Fibroblast of skin of abdomen (primary cell): ENCODE results near the gene GRIP1.
"Not testable (repeated sequence)": the region's sequence is repeated elsewhere in the genome, so short reads cannot be mapped to it uniquely, and the experiment has no call there.

Experiments used
- DNase-seq: peaks from one replicate; pipeline ENCODE4 v3.0.0-alpha.2; 2013

Gene GRIP1

GRCh38 chr12:66531766-66532165, 147.1 kb downstream of the GRIP1 start:
- no peak for DNase-seq

GRCh38 chr12:66529934-66530333, 148.9 kb downstream of the GRIP1 start:
- no peak for DNase-seq

GRCh38 chr12:66516561-66516960, 162.3 kb downstream of the GRIP1 start:
- no peak for DNase-seq

- DNase-seq, result peak; percentile 66
Observed at GRCh38 chr12:66516133-66516532, 162.7 kb downstream of the GRIP1 start.

GRCh38 chr12:66514581-66514980, 164.3 kb downstream of the GRIP1 start:
- DNase-seq, result peak; percentile 78

- DNase-seq, result no peak
Observed at GRCh38 chr12:66508025-66508424, 170.9 kb downstream of the GRIP1 start.

- no peak for DNase-seq
Observed at GRCh38 chr12:66503746-66504145, 175.1 kb downstream of the GRIP1 start.

GRCh38 chr12:66502911-66503310, 176.0 kb downstream of the GRIP1 start:
- DNase-seq, result no peak

- DNase-seq, result no peak
Observed at GRCh38 chr12:66500841-66501240, 178.0 kb downstream of the GRIP1 start.

- no peak for DNase-seq
Observed at GRCh38 chr12:66500091-66500490, 178.8 kb downstream of the GRIP1 start.

- DNase-seq, result no peak
Observed at GRCh38 chr12:66499000-66499399, 179.9 kb downstream of the GRIP1 start.

GRCh38 chr12:66498059-66498458, 180.8 kb downstream of the GRIP1 start:
- DNase-seq, result not testable (repeated sequence)

- DNase-seq, result peak; percentile 14
Observed at GRCh38 chr12:66497008-66497897, 181.6 kb downstream of the GRIP1 start.

GRCh38 chr12:66496595-66496994, 182.3 kb downstream of the GRIP1 start:
- no peak for DNase-seq

- DNase-seq, result no peak
Observed at GRCh38 chr12:66495709-66496108, 183.2 kb downstream of the GRIP1 start.

- no peak for DNase-seq
Observed at GRCh38 chr12:66493819-66494218, 185.1 kb downstream of the GRIP1 start.

- peak; percentile 8 for DNase-seq
Observed at GRCh38 chr12:66491853-66492252, 187.0 kb downstream of the GRIP1 start.

- DNase-seq, result peak; percentile 23
Observed at GRCh38 chr12:66482351-66483203, 196.3 kb downstream of the GRIP1 start.

- DNase-seq, result no peak
Observed at GRCh38 chr12:66467932-66468331, 210.9 kb downstream of the GRIP1 start.

- no peak for DNase-seq
Observed at GRCh38 chr12:66461331-66461730, 217.5 kb downstream of the GRIP1 start.

GRCh38 chr12:66459944-66460482, 218.9 kb downstream of the GRIP1 start:
- DNase-seq, result no peak

GRCh38 chr12:66456612-66457011, 222.3 kb downstream of the GRIP1 start:
- no peak for DNase-seq

GRCh38 chr12:66453844-66454243, 225.0 kb downstream of the GRIP1 start:
- DNase-seq, result peak; percentile 8
